HG03139 (cell line): Measurements from ENCODE around the gene DCTN3.

Source experiments
- ATAC-seq: cut with Tn5 transposase; IDR thresholded peaks from one replicate; pipeline ENCODE4 v1.9.1; 2021; ENCODE audit not compliant: unreplicated experiment

Gene DCTN3

DNA sequence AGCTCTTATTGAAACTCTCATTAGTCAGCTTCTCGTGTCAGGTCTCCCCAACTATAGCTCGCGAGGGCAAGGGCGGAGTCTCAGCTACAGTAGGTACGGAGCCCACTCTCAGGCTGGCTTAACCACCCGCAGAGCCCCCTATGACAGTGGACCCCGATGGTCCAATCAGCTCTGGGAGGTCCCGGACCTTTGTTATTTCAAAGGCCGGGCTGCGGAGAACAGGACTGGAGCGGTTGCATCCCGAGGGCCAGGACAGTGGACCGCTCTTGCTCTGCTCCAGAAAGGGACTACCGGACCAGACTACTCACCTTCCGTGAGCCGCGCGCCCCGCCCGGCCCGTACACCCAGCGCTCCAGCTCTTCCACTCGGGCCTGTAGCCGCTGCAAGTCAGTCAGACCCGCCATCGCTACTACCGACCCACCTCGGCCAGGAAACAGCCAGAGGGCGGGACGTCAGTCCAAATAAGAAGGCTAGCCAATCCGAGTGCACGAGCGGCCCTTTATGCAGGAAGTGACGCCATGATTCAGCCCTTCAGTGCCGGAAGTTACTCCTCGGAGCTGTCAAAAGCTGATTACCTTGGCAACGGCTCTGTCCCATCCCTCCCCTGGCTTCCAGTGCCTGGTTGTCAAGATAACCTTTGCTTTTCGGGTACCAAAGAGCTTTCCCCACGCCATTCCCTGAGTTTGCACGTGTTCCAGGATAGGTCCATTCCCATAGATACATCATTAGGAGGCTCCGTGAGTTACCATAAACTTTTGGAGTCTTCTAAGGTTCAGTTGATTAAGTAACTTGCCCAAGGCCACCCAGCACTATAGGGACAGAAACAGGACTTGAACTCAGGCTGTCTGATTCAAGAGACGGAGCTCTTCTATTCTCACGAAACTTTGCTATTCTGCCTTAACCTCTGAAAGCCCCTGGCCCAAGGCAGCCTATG lies at the start of gene DCTN3:
TSS of gene DCTN3 (minus strand) at position 435 of the 934 bp plus-strand sequence. CDS start at position 404, 31 bp downstream.
- peak; percentile 97 for ATAC-seq

DNA sequence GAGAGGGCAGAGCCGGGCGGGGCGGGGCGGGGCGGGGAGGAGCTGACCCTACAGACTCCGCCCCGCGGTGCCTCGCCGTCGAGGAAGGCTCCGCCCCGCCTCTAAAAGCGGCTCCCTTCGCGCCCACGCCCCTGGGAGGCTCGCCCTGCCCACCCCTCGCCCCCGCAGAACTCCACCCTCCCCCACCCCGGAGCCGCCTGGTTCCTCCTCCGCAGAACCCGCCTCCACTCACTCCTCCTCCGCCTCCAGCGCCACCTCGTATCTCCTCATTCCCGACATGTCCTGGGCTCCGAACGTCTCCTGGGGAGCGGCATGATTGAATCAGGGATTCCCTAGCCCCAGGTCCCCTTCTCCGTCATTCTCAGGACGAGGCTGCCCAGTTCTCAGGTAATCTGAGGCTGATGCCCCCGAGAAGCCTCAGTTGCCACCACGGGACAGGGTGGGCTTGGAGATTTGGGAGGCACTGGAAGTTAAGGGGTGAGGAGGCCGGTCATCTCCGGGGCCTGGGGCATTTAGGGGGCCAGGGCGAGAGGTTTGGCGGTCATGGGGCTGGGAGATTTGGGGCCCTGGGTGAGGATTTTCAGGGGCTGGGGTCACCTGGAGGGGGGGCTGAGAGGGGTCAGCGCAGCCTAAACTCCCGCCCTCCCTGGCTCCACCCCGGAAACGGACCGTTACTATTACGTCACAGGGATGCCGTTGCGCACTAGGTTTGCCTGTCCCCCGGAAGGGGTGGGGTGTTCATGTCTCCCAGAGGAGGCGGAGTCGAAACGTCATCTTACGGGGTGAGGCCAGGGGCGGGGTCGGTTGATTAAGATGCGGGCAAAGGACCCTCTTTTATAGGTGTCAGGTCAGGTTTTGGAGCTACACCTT lies 45.3 kb upstream of the DCTN3 start:
- peak; percentile 57 for ATAC-seq

DNA sequence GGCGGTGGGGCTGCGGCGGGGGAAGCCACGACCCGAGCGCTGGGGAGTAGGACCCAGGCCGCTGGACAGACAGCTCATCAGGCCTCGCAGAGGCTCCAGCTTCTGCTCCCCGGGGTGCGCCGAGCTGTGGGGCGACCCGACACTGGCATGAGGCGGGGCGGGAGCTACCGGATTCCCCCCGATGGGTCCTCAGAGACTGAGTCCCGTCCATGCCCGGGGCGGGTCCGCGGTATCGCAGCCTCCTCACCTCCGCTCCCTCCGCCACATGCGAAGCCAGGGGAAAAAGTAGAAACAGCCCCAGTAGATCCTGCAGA lies 44.7 kb upstream of the DCTN3 start:
- ATAC-seq: peak; percentile 14

DNA sequence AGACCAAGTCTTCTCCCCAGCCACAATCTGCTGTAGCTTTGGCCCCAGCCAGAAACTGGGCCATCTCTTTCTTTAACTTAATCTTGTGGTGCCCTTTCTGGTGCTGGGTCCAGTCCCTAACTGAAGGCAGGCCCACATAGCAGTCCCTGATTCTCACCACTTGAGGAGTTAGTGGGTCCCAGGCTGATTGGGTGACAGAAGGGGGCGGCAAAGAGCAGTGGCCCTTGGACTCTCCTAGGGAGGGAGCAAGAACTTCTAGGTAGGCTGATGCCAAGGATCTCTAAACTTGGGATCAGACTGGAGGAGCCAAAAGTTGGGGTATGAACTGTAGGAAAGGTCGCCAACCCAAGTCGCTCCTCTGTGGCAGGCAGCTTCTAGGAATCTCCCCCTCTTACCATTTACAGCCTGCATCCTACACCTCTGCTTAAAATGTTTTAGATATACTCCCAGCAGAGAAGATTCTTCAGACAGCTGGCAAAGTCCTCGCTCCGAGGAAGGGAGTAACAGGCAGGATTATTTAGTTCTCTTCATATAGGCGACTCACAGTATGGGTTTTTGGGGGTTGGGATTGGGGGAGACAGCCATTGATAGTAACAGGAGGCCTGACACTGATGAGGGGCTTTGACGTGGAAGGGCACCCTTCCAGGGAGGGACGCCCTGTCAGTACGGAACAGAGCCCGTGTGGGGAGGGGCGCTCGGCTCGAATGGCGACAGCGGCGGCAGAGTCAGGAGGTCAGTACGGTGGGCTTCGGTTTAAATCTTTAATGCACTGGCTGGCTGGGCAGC lies 44.2 kb upstream of the DCTN3 start:
- ATAC-seq: no peak

DNA sequence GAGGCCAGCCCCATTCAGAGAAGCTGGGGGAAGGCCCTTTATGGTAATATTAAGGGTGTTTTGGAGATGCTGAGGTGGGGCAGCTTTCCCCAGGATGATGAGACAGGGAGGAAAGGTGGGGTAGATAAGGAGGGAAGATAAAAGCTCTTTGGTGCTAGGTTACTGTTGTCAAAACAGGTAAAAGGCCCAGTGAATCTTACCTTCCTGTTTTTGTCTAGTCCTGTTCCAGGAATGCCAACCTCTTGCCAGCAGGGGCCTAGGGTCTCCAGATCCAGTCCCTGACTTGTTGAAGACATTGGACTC lies 43.0 kb upstream of the DCTN3 start:
- no peak for ATAC-seq

DNA sequence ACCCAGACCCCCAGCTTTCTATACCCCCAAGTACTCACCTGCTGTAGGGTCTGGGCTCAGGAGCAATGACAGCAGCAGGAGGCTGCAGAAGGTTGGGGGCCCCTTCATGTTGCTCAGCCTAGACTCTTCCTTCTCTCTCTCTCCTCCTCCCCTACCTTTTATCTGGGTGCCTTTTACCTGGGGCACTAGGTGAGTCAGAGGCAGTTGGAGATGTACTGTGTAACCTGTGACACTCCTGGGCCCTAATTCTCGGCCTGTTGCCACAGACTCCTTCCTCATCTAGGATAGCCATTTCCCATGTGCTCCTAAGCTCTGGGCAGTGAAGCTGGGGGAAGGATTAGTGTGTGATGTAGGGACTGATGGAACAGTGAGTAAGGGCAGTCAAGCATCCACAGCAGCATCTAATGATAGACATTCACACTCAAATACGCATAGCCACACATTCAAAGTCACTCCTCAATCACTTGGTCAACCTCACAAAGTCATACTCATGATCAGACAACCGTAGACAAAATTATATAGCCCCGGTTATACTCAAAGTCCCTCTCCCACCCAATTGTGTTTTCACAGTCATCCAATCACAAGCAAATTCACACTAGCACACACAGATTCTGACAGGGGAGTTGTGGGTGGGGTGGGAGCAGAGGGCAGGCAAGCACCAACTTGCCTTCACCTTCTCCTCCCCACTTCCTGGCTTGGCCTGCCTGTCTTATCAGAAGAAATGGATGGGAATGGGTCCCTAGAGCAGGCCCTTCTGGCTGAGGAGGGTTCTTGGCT lies 42.4 kb upstream of the DCTN3 start, which contains the start of gene CCL27:
TSS of gene CCL27 (minus strand) at position 132 of the 777 bp plus-strand sequence. CDS start at position 108, 24 bp downstream.
- no peak for ATAC-seq

DNA sequence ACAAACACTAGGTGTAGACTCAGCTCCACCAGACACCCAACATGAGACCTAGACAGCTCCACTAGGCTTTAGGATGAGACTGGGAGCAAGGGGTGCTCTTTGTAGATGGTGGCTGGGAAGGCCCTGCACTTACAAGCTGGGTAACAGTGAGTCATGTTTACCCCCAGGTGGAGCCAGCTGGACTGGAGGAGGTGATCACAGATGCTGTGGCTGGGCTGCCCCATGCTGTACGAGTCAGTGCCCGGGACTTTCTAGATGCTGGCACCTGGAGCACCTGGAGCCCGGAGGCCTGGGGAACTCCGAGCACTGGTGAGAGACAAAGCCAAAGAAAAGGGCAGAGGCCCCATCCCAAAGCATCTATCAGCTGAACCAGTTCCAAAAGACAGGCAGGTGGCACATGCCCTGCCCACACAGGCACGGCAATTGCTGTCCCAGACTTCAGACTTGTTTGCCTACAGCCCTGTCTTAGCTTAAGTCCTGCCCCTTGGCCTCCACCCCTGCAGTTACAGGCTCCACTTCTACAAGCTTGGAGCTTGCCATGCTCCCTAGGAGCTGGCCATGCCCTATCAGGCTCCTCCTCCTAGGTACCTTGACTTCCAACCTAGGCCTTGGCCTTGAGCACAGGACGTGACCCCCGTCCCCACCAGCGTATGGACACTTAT lies 39.4 kb upstream of the DCTN3 start:
- ATAC-seq: no peak

DNA sequence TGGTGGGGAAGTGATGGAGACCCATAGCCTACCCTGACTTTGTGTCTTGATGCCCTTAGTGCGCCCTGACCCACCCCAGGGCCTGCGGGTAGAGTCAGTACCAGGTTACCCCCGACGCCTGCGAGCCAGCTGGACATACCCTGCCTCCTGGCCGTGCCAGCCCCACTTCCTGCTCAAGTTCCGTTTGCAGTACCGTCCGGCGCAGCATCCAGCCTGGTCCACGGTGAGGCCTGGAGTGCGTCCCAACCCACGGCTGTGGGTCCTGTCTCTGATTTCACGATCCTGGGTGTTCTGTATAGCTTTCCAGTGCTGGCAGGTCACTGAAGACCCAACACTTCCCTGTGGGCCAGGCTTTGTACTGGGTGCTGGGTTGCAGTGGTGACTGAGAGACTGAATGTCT lies 38.2 kb upstream of the DCTN3 start:
- no peak for ATAC-seq

DNA sequence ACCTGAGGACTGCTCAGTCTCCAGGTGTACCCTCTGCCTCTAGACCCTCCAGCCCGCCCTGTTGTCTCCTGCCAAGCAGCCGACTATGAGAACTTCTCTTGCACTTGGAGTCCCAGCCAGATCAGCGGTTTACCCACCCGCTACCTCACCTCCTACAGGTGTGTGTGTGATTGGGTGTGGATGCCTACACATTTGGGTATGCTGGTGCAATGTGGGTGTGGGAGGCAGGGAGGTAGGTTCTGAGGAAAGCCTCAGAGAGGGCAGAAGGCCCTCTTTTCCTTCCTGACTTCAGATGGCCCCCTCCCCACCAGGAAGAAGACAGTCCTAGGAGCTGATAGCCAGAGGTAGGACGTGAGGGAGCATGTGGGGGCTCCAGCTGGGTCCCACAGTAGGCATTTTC lies 36.7 kb upstream of the DCTN3 start:
- ATAC-seq: no peak

DNA sequence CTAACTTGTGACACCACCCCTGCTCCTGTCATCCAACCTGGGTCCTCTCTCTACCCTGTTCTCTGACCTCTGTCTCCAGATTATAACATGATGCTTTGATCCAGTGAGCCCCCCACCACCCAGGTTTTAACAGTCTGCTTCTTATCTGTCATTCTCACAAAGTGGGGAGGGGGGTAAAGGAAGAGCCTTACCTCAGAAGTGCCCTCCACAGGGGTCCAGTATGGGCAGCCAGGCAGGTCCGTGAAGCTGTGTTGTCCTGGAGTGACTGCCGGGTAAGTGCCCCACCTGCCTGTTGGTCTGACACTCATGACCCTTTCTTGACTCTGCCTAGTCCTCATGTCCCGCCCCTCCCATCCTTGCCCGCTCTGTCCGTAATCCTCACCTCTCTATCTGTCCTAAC lies 35.1 kb upstream of the DCTN3 start:
- no peak for ATAC-seq

DNA sequence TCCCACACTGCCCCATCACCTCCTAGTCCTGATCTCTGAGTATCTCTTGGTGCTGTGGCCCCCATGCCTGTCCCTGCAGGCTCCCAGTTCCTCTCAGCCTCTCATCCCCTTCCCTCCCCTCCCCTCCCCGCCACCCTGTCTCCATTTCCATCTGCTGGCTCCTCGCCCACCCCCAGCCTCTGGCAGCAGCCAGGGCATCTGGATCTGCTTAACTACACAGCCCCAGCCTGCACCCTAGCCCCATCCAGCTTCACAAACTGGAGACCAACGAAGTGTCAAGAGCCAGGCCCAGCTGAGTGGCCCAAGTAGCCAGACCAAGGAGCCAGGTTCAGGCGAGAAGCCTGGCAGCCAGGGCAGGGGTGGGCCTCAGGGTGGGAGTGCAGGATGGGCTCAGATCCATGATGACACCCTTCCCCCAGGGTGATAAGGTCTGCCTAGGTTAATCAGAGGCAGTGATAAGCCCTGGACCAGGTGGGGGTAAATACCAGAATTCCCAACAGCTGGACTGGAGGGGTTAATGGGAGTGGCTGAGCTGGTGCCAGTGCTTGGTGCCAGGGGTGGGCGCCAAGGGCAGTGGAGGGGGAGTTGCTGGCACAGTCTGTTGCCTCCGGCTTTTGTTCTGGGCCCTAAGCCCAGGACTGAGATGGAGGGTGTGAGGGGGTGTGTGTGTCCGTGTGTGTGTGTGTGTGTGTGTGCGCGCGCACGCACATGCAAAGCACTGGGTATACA lies 34.2 kb upstream of the DCTN3 start:
- no peak for ATAC-seq

DNA sequence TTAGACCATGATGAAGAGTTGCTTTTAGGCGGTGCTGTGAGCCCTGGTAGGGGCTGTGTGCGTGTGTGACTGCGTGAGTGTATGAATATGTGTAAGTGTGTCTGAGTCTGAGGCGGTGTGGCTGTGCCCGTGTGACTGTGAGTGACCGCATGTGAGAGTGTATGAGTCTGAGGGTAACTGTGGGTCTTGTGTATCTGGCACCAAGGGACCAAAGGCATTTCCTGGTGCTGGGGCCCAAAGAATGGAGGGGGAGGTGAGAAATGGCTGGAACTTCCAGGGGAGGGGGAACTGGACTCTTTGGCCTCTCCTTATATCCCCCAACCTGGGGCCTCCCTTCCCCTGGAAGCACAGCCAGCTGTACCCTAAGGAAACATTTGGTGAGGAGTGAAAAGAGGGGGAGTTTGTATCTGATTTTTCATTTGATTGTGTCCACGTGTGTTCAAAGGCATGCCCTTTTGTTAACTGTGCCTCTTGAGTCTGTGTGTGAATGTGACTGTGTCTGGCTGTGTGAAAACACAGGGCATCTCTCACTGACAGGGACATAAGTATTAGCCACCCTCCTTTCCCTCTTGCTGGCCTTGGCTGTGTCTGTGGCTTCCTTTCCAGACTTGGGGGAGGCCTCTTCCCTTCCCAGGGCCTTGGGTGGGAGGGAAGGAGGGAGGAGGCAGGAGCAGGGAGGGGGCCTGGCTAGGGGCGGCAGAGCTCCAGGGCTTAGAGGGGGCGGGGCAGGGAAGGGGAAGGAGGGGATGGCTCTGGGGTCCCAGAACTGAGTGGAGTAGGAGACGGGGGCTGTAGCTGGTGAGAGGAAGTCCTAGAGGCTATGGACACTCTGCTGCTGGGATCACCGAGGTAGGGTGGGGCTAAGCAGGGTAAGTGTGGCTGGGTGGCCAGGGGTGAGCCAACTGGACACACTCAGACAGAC lies 33.1 kb upstream of the DCTN3 start:
- no peak for ATAC-seq

DNA sequence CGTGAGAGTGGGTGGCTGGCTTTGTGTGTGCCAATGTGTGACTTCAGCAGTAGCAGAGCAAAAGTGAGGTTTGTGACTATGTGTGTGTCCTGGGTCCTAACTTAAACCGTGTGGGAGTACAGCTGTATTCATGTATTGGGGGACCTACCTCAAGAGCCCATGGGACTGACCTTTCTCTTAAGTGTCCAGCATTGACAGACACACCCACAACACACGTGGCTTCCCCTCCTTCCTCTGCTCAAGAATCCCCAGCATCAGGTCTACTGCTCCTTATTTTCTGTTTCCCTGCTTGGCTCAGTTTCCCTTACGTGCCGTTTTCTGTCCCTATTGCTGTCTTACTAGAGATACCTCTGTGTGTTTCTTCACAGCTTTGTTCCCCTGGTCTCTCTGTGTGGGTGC lies 32.3 kb upstream of the DCTN3 start:
- no peak for ATAC-seq

DNA sequence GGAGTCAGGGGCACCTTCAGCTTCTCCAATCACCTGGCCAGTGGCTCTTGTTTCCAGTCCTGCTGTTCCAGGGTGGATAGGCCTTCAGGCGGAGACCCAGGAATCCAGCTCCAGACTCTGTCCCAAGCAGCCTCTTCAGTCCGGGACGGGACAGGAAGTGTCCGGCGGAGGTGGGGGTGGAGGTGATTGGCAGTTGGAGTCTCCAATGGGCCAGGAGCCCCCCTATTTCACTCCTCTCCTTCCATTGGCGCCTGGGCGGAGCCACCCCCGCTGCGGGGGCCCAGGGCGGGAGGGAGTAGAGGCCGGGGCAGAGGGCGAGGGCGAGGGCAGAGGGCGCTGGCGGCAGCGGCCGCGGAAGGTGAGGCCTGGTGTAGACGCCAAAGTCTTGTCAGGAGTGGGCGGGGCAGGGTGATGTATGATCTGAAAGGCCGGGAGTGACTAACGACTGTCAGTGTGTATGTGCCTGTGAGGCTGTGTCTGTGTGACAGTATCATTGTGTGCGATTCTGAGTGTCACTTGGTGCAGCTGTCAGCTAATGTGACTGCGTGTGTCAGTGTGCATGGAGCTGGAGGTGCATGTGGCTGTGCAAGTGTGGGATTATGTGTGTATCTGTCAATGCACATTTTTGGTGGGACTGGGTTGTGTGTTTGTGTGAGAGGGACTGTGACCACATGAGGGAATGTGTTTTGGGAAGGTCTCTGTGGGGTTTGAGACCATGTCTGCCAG lies 31.7 kb upstream of the DCTN3 start, which contains the start of gene IL11RA:
TSS of gene IL11RA (plus strand) at position 310 of the 726 bp plus-strand sequence. CDS start 3,033 bp downstream, outside the sequence.
- no peak for ATAC-seq

DNA sequence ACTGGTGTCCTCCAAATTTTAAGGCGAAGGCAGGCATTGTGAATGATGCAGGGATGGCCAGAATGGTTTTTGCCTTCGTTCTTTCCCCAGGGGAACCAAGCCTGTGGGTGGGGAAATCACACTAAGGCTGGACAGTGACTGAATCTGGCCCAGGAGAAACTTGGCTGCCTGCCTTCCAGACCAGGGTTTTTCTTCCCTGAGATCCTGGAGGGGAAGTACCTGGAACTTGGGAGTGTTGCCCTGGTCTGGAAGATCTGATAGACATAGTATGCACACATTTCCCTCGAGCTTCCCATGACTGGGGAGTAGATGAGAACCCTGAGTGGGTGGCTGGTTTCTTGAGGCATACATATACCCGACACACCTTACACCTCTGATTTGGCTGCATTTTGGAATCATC lies 31.0 kb upstream of the DCTN3 start:
- no peak for ATAC-seq

DNA sequence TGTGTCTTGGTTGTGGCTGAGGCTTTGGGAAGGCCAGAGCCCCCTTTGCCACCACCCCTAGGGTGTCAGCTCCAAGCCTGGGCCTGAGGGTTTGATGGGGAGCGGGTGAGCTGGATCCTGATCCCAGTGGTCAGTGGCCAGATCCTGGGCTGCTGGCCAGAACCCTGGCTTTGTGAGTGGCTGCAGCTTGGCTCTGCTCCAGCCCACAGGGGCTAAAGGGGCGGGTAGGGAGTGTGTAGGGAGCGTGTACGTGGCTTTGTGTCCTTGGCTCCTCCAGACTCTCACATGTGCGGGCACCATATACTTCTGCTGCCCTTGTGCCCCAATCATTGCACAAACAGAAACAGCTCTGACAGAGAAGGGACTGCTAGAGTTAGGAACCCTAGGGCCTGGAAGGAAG lies 30.5 kb upstream of the DCTN3 start:
- no peak for ATAC-seq

DNA sequence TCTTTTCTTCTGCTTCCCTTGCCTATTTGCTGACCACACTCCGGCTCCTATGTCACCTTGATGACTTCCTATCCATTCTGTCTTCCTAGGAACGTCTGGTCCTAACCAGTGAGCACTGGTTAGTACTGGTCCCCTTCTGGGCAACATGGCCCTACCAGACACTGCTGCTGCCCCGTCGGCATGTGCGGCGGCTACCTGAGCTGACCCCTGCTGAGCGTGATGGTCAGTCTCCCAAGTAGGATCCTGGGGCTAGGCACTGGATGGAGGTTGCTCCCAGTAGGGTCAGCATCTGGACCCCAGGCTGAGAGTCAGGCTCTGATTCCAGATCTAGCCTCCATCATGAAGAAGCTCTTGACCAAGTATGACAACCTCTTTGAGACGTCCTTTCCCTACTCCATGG lies 28.4 kb upstream of the DCTN3 start:
- no peak for ATAC-seq

DNA sequence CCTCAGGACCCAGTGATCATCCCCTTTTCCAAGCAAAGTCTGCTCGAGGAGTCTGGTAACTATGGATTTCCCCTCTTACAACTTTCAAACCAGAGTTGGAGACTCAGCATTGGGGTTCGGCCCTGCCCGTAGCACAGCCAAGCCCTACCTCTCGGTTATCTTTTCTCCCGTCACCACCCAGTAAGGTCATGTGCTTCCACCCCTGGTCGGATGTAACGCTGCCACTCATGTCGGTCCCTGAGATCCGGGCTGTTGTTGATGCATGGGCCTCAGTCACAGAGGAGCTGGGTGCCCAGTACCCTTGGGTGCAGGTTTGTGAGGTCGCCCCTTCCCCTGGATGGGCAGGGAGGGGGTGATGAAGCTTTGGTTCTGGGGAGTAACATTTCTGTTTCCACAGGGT lies 27.4 kb upstream of the DCTN3 start:
- ATAC-seq: no peak
